T-helper 1 cell (primary cell): ENCODE measurements around the gene PSME4.

ENCODE experiments used
- DNase-seq, 5 donors: peaks; one replicate each; pipeline ENCODE4 v3.0.0-alpha.2; 2012 to 2020

Gene PSME4

DNA sequence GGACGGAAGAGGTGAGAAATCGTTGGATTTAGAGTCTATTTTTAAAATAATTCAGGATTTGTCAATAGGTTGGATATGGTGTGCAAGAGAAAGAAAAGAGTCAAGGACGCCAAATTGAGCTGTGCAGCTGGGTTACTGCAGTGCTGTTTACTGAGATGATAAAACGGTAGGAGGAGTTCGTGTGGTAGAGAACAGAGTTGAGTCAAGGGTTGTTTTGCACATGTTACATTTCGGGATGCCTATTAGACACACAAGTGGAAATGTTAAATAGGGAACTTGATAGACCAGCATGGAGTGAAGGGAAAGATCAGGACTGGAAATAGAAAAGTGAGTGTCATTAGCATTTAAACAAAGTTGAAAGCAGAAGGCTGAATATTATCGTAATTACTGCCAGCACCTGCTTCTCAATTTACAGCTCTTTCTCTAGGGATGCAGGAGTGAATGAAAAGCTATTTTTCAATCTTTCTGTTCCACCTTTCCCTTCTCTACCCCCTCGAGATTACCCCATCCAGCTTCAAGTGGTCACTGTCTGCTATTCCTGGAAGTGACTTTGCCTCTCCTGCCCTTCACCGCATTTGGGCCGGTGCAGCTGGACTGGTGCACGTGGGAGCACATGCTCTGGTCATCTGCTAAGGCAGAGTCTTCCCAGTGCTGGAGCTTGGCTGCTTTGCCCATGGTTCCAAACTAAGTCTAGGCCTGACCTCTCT, 141.4 kb downstream of the PSME4 start:
- DNase-seq, result no peak

DNA sequence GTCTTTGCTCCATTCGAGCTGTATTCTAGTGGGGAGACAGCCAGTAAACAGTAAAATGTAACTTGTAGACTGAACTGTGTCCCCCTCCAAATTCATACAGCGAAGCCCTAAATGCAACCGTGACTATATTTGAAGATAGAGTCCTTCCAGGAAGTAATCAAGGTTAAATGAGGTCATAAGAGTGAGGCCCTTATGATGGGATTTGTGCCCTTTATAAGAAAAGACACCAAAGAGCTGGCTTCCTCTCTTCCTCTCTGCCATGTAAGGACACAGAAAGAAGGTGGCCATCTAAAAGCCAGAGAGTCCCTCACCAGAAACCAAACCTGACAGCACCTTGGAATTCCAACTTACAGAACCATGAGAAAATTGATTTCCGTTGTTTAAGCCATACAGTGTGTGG, 142.5 kb downstream of the PSME4 start:
- DNase-seq, result no peak

GRCh38 chr2:53827398-53828175, 143.2 kb downstream of the PSME4 start:
- DNase-seq, result no peak

DNA sequence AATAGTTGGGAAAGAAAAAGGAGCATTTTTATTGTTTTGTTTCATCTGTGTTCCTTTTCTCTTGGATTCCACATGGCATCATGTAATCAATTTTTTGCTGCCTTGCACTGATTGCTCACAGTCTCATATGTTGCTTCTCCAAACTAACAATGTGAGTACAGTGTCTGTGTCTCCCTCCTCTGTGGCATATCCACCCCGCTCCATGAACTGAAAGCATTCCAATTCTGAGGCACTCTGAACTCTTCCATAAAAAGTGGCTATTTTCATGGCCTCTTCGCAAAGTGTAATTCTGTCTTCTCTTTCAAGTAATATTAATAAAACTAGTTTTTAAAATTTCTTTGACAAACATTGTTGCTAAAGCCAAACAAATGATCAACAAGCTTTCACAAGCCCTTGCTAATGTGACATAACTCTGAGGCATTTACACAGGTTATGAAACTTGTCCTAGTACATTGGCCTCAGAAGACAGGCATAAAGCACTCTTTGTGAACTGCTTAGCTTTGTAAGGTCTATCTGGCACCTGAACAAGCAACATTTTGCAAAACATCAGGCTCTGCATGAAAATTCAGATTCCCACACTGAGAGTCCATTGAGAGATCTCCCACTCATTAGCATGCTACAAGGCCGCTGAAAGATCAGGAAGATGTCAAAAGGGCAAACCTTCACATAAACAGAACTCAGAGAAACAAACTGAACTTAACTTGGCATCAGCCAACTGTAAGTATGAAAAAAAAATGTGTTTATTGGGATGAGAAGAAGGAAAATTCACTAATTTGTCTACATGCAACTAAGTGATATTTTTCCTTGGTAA, 144.0 kb downstream of the PSME4 start:
- no peak for DNase-seq

DNA sequence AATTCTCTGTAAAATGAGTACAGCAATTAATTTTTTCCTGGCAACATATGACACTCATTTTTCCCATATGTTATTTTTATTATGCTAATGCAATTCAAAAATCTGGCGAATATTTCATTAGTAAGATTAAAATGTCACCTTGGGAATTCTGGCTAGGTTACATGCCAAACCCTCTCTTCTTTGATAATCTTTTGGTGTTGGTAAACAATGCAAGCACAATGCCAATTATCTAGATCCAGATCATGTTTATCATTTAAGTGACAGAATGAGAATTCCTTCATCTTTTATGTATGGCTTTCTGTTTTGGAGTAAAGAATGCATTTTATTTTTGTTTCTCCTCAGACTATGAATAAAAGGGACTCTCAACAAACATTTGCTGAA, 144.8 kb downstream of the PSME4 start:
- DNase-seq, result no peak

GRCh38 chr2:53823639-53824038, 147.2 kb downstream of the PSME4 start:
- DNase-seq, result peak in 1 of 5 donors; percentile 13

- DNase-seq, result no peak
Measured at GRCh38 chr2:53821810-53822209, 149.0 kb downstream of the PSME4 start.

DNA sequence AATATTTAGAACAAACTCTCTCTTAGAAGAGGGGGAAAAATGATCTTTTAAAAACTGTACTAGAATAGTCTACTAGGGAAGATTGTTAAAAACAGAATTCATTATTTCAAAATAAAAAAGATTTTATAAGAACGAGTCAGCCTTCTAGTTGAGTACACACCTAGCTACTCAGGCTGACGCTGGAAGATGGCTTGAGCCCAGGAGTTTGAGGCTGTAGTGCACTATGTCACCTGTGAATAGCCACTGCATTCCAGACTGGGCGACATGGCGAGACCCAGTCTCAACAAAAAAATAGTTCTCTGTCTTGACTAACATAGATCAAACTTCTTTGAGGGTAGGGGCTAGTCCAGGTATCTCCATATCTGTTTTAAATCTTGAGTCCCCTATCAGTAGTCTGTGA, 150.1 kb downstream of the PSME4 start:
- DNase-seq, result no peak

DNA sequence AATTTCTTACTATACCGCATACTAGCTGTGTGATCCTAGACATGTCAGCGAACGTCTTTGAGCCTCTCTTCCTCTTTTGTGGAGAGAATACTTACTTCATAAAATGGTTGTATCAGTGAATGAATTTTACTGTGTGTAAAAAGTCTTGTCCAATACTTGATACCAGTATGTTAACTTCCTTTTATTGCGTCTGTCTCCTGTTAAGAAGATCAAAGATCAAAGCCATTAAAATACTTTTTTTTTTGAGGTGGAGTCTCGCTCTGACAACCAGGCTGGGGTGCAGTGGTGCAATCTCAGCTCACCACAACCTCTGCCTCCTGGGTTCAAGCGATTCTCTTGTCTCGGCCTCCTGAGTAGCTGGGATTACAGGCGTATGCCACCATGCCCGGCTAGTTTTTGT, 150.7 kb downstream of the PSME4 start:
- no peak for DNase-seq

DNA sequence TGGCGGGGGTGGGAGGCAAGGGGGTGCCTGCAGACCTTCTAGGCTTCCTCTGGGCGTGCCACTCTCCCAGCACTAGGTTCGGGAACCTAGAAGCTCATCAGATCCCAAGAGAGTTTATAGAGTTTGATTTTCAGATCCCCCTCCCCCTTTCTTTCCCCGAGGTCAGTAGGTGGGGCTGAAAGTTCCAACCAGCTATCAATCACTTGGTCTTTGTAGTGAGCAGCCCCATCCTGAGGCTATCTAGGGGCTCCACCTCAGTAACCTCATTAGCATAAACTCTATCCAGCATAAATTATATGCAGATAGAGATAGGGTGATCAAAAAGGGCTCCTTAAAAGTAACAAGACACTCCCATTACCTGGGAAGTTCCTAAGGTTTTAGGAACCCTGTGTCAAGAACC, 151.2 kb downstream of the PSME4 start:
- no peak for DNase-seq

GRCh38 chr2:53818854-53819435, 151.8 kb downstream of the PSME4 start:
- DNase-seq, result no peak
